SHP77 (cell line): ENCODE data around the gene TMEM143.
"Not testable (repeated sequence)": the region's sequence is repeated elsewhere in the genome, so short reads cannot be mapped to it uniquely, and the experiment has no call there.

Experiments used
- DNase-seq, 2 experiments: peaks; one replicate each; lab custom pipeline; 2025; lab: John Stamatoyannopoulos, UW

Gene TMEM143

GRCh38 chr19:48391100-48392005, 27.6 kb upstream of the TMEM143 start, which contains the start of gene KDELR1:
Gene KDELR1 (minus strand): TSS chr19:48391551. CDS start chr19:48391358, 193 bp downstream.
- DNase-seq, result peak in 1 of 2 experiments; percentile 50

GRCh38 chr19:48390188-48391099, 26.7 kb upstream of the TMEM143 start:
- DNase-seq, result peak in 1 of 2 experiments; percentile 63

- DNase-seq, result no peak
Observed at GRCh38 chr19:48386981-48387380, 23.2 kb upstream of the TMEM143 start.

GRCh38 chr19:48385461-48386087, 21.8 kb upstream of the TMEM143 start:
- DNase-seq, result no peak

GRCh38 chr19:48382286-48382685, 18.5 kb upstream of the TMEM143 start:
- DNase-seq, result no peak

- no peak for DNase-seq
Observed at GRCh38 chr19:48381178-48381950, 17.6 kb upstream of the TMEM143 start.

- DNase-seq, result no peak
Observed at GRCh38 chr19:48379058-48379457, 15.3 kb upstream of the TMEM143 start.

GRCh38 chr19:48378194-48378570, 14.4 kb upstream of the TMEM143 start:
- no peak for DNase-seq

GRCh38 chr19:48373567-48373966, 9.8 kb upstream of the TMEM143 start:
- DNase-seq, result no peak

GRCh38 chr19:48372904-48373303, 9.2 kb upstream of the TMEM143 start:
- DNase-seq, result peak; percentile 73 to 77

GRCh38 chr19:48371771-48372170, 8.0 kb upstream of the TMEM143 start:
- not testable (repeated sequence) for DNase-seq

GRCh38 chr19:48371367-48371766, 7.6 kb upstream of the TMEM143 start:
- no peak for DNase-seq

GRCh38 chr19:48370955-48371354, 7.2 kb upstream of the TMEM143 start:
- no peak for DNase-seq

GRCh38 chr19:48368936-48369335, 5.2 kb upstream of the TMEM143 start:
- DNase-seq, result no peak

GRCh38 chr19:48367855-48368254, 4.1 kb upstream of the TMEM143 start:
- DNase-seq, result no peak

GRCh38 chr19:48365602-48366001, 1.9 kb upstream of the TMEM143 start:
- DNase-seq, result no peak

GRCh38 chr19:48364598-48365348, 1.0 kb upstream of the TMEM143 start:
- DNase-seq, result no peak

- no peak for DNase-seq
Observed at GRCh38 chr19:48363500-48363809, 285 bp downstream of the TMEM143 start.

- DNase-seq, result peak; percentile 95 to 98
Observed at GRCh38 chr19:48362716-48363499, 832 bp downstream of the TMEM143 start.

- no peak for DNase-seq
Observed at GRCh38 chr19:48361912-48362311, 1.8 kb downstream of the TMEM143 start.
